NOMO-1 treated with dmso at 0.1 percent for 144 hours (cell line): ENCODE measurements around the gene BAIAP2L2.
"Not testable (repeated sequence)": the region's sequence is repeated elsewhere in the genome, so short reads cannot be mapped to it uniquely, and the experiment has no call there.

Experiments
- DNase-seq: peaks from one replicate; lab custom pipeline; 2025; ENCODE audit not compliant: unreplicated experiment; lab: John Stamatoyannopoulos, UW

Gene BAIAP2L2

DNA sequence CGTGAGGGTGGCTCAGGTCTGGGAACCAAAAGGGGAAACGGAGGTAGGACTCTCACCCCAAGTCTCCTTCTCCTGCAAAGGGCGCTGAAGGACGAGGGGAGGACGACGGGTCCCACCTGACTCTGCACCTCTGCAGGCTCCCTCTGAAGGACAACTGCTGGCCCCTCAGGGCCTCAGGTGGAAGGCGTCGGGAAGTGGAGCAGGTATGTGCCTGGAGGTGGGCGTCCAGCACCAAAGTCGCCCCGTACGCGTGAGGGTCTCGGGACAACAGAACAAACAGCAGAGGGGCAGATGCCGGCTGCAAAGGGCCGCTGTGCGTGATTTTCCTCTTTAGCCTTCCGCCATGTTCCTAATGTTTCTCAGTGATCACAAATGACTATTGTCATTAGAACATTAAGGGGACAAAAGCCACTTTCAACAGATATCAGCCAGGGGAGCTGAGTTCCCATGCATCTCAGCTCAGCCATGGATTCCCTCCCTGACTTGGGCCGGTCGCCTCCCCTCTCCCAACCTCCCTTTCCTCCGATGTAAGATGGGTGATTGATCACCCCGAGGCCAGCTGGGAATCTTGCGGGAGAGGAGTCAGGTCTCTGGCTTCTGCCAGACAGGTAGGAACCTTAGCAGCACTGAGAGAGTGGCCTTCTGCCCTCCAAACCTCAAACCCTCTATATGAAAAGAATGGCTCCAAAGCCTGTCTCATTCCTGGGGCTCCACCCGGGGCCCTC lies 27.3 kb downstream of the BAIAP2L2 start:
- no peak for DNase-seq

DNA sequence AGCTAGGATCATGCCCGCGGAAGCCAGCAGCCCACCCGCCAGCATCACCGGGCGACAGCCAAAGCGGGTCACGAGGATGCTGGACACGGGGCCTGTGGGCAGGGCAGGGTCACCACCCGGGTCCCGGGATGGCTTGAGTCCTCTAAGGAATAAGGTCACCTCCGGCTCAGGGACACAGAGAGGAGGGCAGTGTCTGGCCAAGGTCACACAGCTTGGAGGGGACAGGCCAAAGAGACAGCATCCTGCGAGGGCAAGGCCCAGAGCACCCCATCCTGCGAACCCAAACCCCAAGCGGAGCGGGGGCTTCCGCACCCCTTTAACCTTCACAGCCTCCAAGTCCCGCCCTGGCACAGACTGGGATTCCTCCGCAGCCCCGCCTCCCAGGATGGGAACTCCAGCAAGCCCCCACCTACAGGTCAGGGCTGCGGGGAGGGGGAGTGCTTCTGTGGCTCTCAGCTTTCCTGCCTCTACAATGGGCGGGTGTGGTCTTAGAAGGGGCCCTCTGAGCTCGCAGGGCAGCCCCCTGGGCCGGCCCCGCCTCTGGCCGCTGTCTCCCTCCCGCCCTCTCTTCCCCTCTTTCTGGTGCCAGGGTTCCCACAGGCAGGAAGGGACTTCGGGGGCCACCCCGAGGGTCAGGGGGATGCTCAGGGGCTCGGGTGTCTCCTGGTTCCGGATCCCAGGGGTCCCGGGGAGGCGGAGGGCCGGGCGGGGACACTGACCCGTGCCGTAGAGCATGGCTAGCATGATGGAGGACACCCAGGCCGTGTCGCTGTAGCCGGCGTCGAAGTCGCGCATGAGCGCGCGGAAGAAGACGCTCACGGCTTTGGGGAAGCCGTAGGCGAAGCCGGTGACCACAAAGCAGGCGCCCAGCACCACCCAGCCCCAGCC lies 28.3 kb downstream of the BAIAP2L2 start:
- no peak for DNase-seq

DNA sequence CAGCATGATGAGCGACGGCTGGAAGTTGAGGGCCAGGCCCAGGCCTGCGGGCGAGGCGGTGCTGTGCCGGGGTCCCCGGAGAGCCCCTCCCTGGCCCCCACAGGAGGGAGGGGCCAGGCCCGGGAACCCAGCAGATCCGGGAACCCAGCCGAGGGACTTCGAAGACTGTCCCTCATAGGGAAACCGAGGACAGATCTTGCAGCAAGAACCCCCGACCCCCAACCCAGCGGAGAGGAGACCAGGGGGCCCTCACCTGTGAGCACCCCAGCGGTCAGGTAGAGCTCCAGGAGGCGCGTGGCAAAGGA lies 28.9 kb downstream of the BAIAP2L2 start:
- DNase-seq: no peak

DNA sequence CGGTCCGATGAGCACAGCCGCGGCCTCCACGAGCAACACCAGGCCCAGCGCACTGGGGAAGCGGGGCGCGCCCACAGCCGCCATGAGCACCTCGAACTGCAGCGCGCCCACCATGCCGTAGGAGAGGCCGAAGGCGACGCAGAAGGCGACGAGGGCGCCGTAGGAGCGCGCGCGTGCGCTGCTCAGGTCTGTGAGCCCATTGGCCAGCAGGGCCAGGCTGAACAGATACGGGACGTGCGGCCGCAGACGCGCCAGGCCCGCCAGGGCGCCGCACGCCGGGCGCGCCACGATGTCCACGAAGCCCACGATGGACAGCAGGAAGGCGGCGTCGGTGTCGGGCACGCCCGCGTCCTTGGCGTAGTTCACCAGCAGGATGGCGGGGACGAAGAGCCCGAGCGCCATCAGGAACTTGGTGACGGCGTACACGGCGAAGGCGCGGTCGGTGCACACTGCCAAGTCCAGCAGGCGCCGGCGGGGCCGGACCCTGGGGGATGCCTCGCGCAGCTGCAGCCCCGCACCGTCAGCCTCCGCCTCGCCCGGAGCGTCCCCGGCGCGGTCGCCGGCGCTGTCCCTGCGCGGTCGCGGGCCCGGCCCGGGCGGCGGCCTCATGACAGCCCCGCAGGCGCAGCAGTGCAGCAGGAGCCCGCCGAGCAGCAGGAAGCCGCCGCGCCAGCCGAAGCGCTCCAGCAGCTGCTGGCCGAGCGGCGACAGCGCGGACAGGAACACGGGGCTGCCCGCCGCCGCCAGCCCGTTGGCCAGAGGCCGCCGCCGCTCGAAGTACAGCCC lies 29.4 kb downstream of the BAIAP2L2 start:
- DNase-seq: no peak

DNA sequence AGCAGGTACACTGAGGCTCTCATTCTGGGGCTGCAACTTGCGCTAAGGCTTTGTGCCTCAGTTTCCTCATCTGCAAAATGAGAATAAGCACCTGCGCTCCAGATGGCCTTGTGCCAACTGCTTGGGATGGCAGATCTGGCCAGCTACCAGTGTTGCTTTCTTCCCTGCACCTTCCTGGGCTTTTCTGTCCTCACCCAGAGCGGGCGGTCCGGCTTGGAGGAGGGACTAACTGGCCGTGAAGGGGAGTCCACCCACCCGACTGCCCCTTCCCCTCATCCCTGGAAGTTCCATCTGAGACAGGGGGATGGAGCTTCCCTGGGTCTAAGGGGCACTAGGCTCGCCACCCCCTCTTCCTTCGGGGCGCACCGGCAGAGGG lies 30.0 kb downstream of the BAIAP2L2 start:
- DNase-seq: no peak

DNA sequence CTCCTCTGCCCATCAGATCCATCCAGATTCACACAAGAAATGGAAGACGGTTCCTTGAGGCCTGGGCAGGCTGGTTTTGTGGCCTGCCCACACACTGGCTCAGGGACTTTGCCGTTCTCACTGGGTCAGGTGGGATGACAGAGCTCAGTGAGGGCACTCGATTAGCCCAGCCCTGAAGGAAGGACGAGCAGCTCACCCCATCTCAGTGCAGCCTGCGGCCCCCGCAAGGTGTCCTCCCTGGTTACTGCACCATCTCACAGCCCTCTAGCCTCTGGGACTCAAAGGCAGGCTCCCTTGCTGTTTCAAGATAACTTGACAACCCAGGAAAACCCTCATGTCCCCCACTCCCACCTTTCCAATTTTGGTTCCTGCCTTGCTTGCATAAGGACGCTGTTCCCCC lies 30.7 kb downstream of the BAIAP2L2 start:
- DNase-seq: no peak

DNA sequence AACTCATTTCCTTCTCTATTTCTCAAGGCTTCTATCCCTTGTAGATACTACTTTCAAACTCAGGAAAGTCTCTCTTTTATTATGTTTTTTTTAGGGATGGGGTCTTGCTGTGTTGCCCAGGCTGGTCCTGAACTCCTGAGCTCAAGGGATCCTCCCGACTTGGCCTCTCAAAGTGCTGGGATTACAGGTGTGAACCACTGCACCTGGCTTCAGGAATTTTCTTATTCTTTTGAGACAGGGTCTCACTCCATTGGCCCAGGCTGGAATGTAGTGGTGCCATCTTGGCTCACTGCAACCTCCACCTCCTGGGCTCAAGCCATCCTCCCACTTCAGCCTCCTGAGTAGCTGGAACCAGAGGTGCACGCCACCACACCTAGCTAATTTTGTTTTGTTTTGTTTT lies 31.3 kb downstream of the BAIAP2L2 start:
- DNase-seq: not testable (repeated sequence)

DNA sequence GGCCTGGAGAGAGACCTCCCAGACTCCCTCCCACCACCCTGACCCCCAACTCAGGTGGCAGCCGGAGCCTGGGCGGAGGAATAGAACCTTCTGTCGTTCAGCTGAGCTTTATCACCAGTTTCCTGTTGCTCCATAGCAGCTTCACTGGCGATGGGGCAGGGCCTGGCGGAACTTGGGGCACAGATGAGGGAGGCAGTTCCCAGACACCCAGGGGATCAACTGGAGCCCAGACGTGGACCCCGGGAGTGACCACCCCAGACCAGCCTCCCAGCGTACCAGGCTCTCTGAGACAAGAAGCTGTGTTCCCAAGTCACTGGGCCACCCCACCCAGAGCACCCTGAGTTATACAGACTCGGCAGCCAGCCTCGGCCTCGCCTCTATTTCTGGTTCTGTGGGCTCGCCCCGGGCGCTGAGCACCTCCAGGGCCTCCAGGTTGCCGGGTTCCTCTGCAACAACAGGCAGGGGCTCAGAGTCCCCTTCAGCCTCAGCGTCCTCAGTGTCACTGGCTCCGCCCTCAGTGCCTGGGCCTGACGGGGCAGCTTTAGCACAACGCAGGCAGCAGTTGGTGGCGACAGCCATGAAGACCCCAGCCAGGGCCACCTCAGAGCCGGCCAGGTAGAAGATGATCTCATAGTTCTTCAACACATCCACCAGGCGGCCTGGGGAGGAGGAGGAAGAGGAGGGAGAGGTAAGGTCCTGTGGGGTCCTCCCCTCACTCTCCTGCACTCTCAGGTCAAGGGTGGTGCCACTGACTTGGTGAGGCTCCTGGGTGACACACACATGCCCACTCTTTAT lies 32.2 kb downstream of the BAIAP2L2 start:
- no peak for DNase-seq

DNA sequence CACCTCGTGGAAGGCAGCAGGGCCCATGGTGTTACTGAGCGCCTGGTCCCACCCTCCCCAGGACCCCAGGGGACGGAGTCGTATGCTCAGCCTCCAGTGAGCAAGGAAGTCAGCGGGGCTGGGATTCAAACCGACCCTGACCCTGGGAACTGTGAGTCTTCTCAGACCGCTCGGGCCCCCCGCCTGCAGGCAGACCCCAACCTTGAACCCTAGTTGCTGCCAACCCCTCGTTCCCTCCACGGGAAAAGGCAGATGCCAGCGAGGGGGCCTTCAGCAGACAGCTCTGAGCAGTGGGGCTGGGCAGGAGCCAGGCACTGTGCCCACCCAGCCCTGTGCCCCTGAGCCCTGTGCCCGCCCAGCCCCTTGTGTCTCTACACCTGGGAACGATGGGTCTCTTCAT lies 32.9 kb downstream of the BAIAP2L2 start:
- no peak for DNase-seq

DNA sequence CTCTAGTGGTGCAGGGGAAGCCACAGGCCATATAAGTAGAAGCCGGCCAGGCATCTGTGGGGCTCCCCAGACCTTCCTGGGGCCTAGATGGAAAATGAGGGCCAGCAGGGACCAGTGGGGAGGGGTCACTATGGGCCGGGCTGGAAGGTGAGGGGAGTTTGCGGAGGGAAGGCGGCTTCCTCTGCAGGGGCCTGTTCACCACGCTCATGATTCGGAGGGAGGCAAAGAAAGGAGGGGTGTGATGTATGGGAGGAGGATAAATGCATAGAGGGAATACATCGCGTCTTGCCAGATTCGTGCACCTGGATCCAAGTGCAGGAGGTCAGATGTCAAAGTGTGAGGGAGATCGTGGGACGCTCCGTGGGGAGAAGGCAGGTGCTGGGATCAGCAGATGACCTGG lies 33.4 kb downstream of the BAIAP2L2 start:
- DNase-seq: no peak

DNA sequence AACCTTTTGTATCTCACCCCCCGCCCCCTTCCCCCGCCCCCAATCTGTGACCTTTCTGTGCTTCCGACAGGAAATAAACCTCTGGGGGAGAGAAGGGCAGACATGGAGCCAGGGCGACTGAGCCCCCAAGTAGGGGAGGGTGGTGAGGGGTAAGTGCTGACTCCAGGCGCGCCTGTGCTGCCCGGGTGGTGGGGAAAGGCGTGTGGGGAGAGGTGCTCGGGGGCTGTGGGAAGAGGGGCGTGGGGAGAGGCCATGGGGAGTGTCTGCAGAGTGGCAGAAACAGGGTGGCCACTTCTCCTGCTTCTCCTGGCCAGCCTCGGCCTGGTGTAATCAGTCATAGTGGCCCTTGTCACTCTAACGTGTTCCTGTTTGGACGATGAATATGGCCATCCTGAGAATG lies 34.5 kb downstream of the BAIAP2L2 start:
- DNase-seq: no peak

DNA sequence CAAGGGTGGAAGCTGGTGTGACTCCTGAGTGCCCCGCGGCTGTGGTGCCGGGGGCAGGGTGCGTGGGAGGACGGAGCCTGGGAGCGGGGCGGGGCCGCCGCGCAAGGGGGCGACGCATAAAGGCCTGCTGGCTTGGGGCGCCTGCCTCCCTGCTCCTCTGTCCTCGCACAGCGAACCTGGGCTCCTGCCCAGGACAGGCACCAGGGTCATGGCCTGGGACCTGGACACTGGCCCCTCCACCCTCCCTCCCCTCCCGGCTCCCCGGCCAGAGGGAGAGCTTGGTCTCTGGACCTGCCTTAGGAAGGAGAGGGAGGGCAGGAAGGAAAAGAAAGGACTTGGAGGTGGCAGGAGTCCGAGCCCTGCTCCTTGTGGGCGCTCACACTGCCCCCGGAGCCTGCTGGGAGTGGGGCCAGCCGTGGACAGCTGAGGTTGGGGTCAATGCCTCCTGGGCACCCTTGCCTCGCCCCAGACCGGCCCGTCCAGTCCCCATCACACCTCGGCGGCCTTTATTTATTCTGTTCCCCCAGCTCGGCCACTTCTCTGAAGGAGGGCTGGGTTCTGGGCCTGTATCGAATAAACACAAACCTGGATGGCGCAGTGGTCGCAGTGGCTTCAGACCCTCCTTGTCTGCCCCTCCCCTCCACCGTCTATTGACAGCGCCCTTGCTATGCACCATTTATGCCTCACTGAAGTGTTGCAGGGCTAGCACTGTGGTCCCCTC lies 35.2 kb downstream of the BAIAP2L2 start:
- no peak for DNase-seq

DNA sequence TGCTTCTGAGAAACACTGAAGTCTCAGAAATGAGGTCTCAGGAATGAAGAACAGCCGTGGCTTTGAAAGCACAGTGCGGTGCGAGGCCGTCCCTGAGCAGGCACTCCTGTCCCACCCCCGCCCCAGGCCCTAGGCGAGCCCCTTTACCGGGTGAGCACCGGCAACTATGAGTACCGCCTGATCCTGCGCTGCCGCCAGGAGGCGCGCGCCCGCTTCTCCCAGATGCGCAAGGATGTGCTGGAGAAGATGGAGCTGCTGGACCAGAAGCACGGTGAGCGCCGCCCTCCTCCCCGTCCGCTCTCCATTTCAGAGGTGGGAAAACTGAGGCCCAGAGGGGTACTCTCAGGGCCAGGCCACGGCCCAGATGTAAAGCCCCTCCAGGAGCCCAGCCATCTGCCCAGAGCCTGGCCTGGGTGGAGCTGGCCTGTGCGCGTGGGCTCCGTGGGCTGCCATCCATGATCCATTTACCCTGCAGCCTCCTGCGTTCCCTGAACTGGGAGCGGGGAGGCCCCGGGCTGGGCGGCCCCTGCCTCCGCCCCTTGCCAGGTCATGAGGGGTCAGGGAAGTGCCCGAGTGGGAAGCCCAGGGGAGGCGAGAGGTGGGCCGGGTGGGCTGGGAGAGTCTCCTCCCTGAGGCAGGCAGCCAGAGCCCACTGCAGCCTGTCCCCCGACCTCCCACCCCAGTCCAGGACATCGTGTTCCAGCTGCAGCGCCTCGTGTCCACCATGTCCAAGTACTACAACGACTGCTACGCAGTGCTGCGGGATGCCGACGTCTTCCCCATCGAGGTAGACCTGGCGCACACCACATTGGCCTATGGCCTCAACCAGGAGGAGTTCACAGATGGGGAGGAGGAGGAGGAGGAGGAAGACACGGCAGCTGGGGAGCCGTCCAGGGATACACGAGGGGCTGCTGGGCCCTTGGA lies 36.0 kb downstream of the BAIAP2L2 start:
- DNase-seq: no peak

DNA sequence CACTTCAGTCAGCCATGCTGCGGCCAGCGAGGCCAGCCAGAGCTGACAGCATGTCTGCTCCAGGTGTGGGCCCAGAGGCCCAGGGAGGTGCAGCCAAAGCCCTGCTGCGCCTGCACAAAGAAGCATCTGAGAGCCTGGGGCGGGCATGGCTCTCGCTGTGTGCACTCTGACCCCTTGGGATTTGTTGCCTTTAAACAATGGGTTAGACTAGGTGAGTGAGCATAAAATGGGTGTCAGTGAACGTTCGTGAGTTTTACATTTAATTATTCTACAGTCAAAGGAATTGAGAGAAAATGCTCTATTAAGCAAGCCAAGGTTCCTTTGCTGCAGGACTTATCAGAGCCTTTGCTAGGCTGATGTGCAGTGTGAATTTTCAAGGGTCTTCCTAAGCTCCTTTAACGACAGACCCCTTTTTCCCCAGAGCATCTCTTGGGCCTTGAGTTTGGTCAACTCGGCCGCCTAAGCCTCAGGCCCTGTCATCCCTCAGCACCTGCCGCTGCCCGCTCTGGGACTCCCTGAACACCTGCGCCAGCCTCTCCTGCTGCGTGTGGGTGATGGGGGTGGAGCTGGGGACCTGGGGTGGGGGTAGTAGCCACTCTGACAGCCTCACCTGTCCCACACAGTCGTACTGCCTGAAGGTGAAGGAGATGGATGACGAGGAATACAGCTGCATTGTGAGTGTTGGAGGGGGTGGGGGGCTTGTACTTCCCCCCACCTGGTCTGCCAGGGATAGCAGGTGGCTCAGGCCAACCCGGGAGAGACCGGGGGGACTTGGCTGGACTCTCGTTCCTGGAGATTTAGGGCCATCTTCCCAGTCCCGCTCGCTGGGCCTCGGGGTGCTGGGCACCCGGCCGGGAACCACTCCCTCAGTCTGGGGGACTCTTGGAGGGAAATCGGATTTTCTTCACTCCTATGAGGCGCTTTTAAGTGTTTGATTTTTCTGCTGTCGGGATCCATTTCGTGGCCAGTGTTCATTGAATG lies 37.0 kb downstream of the BAIAP2L2 start:
- no peak for DNase-seq

DNA sequence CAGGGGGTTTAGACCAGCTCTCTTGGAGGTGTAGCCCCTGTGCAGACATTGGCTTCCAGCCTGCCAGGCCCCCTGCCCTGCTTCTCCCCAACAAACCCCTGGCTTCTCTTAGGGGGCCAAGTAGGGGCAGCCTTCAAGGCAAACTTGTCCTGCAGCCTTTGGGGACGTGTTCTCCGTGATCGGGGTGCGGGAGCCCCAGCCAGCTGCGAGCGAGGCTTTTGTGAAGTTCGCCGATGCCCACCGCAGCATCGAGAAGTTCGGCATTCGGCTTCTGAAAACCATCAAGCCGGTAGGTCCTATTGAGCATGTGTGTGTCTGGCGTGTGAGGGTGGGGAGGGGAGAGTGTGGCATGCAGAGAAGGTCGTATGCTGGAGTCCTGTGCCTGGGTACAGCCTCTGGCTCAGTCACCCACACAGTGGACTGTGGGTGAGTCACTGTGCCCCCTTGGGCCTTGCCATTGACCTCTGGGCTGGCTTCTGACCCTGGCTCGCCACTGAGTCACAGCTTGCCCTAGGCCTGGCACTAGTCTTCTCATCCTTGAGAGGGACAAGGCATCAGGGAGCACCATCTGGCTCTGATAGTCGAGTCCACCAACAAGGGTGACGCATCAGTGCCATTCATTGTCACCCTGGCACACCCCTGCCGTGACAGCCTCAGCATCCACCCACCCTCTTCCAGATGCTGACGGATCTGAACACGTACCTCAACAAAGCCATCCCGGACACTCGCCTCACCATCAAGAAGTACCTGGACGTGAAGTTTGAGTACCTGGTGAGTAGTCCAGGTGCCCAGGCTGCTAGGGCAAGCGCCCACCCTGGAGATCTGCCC lies 37.9 kb downstream of the BAIAP2L2 start:
- DNase-seq: no peak

DNA sequence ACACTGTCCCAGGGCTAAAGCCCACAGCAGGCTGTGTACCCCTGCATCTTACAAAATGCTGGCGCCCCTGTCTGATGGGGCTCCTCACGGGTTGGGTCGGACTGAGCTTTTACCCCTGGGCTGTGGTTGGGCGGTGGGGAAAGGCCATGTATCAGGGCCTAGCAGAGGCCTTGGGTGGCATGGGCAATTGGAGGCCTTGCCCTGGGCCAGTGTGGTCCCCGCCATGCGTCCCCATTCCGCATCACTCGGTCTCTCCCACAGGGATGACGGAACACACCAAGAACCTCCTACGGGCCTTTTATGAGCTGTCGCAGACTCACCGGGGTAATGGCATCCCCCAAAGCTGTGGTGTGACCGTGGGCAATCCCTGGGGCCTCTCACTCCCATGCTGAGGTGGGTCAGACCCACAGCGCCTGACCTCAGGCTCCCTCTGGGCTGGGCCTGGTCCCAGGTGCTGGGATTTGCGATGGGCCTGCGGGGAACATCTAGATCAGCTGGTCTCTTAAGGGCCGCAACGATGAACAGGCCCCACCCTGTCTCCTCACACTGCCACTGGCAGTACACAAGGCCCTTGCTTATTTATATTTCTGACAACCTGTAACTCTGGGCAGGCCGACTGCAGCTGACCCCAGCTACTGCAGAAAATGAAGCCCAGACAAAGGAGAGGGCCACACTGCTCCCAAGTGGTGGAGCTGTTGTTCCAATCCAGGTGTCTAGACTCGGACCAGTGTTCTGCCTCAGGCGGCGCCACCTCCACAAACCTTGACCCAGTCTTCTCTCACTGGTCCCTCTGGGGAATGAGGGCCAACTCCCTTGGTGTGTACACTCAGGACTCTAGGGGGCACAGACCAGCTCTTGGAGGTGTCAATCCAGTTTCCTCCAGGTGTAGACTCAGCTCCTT lies 38.8 kb downstream of the BAIAP2L2 start:
- no peak for DNase-seq
